Caco-2 (cell line): ENCODE results near the gene C8A. TPM values are rescaled to one million over a fixed set of nuclear protein-coding genes. Genes with fewer than 3 reads are reported as not detected.

ENCODE experiments used
- BruUV-seq: library from RNA; stranded (reverse); fragments of 400-500 nt; replicated peaks from 2 replicates; lab custom pipeline; 2021; lab: Mats Ljungman, UMichigan
- CTCF ChIA-PET: fragments of 300-600 bp; sonication (Branson Sonifier 250); formaldehyde crosslinking; loops from one replicate; lab custom pipeline; 2022; ENCODE audit warnings: antibody characterized with exemption; lab: Charles Lee
- POLR2A ChIA-PET: fragments of 300-600 bp; sonication (Branson Sonifier 250); formaldehyde crosslinking; loops from one replicate; lab custom pipeline; 2022; ENCODE audit warnings: antibody characterized with exemption; lab: Charles Lee
- DNase-seq, 2 experiments: peaks; one replicate each; pipeline versions ENCODE4 v3.0.0 to v3.0.0-alpha.2; 2020 to 2022
- H3K27me3 ChIP-seq: replicated peaks from 2 replicates; pipeline ENCODE4 v1.6.0; 2011; ENCODE audit warnings: low read length; ENCODE audit not compliant: control insufficient read depth, insufficient read depth
- H3K36me3 ChIP-seq: 2 replicates; pipeline ENCODE4 v1.5.1; 2011; ENCODE audit warnings: low read length; ENCODE audit not compliant: control insufficient read depth, insufficient read depth
- H3K4me1 ChIP-seq: fragments of 250-450 bp; sonication (Bioruptor Pico); 2 replicates; pipeline ENCODE4 v1.5.1; 2020; ENCODE audit warnings: mild to moderate bottlenecking
- H3K4me3 ChIP-seq: 2 replicates; pipeline ENCODE4 v1.5.1; 2011; ENCODE audit warnings: low read depth, mild to moderate bottlenecking, control low read depth, low read length
- H3K9me3 ChIP-seq: fragments of 250-450 bp; sonication (Bioruptor Pico); 2 replicates; pipeline ENCODE4 v1.5.1; 2020; ENCODE audit warnings: mild to moderate bottlenecking, moderate library complexity
- H3K27ac Mint-ChIP-seq: one replicate; pipeline ENCODE4 v1.8.0; 2022; ENCODE audit warnings: mixed read lengths; ENCODE audit not compliant: unreplicated experiment
- H3K27me3 Mint-ChIP-seq: one replicate; pipeline ENCODE4 v1.8.0; 2022; ENCODE audit warnings: mixed read lengths; ENCODE audit not compliant: insufficient read depth, unreplicated experiment
- H3K36me3 Mint-ChIP-seq: one replicate; pipeline ENCODE4 v1.8.0; 2022; ENCODE audit warnings: mild to moderate bottlenecking, mixed read lengths; ENCODE audit not compliant: insufficient read depth, unreplicated experiment
- H3K4me1 Mint-ChIP-seq: one replicate; pipeline ENCODE4 v1.8.0; 2022; ENCODE audit warnings: low read depth, mixed read lengths; ENCODE audit not compliant: unreplicated experiment
- H3K4me3 Mint-ChIP-seq: one replicate; pipeline ENCODE4 v1.8.0; 2022; ENCODE audit warnings: mild to moderate bottlenecking, moderate library complexity, mixed read lengths; ENCODE audit not compliant: unreplicated experiment
- H3K9me3 Mint-ChIP-seq: one replicate; pipeline ENCODE4 v1.8.0; 2022; ENCODE audit warnings: mixed read lengths; ENCODE audit not compliant: unreplicated experiment
- intact Hi-C: fragments of 100-400 bp; cut with micrococcal nuclease; formaldehyde crosslinking; loops from one replicate; pipeline ENCODE4 v1.10.0; 2022; ENCODE audit not compliant: unreplicated experiment
- total RNA-seq: library from RNA; stranded (reverse); gene quantifications from 2 replicates; pipeline ENCODE4 v1.2.3, GENCODE V29; 2022
- TF ChIP-seq, protein P1 (sequence below), 2 experiments: fragments of 200-600 bp in 1 of 2; IDR thresholded peaks; 1 replicate in 1 of 2; 2 replicates in 1 of 2; pipeline versions ENCODE4 v1.5.1 to v1.8.0; 2011 to 2022; ENCODE audit warnings: antibody characterized with exemption in 1 of 2, control low read depth in 1 of 2, inconsistent platforms in 1 of 2, low read depth in 1 of 2, low read length in 1 of 2, mild to moderate bottlenecking in 1 of 2, moderate library complexity in 1 of 2; ENCODE audit not compliant: insufficient read depth in 1 of 2, severe bottlenecking in 1 of 2, unreplicated experiment in 1 of 2

C8A gene
- total RNA-seq, 1 experiment from 2014 or later: not detected

DNA sequence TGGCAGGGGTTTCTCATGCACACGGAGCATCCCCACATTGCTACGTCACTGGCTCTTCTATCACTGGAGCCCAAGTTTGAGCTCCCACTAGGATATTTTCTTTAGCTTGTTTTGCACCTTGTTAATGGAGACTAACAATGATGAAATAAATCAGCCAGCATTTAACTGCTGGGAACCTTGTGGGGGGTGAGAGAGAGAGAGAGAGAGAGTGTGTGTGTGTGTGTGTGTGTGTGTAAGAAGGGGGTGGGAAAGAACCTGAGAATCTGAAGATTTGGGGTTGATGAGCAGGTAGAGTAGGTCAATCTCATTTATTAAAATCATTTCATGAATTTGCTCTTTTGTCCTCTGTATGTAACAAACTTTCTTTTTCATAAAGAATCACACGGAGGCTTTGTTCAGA is 110.6 kb downstream of the C8A start:
- TF ChIP-seq, protein P1, sequence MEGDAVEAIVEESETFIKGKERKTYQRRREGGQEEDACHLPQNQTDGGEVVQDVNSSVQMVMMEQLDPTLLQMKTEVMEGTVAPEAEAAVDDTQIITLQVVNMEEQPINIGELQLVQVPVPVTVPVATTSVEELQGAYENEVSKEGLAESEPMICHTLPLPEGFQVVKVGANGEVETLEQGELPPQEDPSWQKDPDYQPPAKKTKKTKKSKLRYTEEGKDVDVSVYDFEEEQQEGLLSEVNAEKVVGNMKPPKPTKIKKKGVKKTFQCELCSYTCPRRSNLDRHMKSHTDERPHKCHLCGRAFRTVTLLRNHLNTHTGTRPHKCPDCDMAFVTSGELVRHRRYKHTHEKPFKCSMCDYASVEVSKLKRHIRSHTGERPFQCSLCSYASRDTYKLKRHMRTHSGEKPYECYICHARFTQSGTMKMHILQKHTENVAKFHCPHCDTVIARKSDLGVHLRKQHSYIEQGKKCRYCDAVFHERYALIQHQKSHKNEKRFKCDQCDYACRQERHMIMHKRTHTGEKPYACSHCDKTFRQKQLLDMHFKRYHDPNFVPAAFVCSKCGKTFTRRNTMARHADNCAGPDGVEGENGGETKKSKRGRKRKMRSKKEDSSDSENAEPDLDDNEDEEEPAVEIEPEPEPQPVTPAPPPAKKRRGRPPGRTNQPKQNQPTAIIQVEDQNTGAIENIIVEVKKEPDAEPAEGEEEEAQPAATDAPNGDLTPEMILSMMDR (IDR thresholded peaks at IDR 0.05; ENCODE audit: insufficient read depth in 1 of 2, low read depth in 1 of 2, low read length in 1 of 2, severe bottlenecking in 1 of 2, unreplicated experiment in 1 of 2): no peak
- intact Hi-C loops: no loop called here
- no peak overlapping the region for H3K4me3 Mint-ChIP-seq

DNA sequence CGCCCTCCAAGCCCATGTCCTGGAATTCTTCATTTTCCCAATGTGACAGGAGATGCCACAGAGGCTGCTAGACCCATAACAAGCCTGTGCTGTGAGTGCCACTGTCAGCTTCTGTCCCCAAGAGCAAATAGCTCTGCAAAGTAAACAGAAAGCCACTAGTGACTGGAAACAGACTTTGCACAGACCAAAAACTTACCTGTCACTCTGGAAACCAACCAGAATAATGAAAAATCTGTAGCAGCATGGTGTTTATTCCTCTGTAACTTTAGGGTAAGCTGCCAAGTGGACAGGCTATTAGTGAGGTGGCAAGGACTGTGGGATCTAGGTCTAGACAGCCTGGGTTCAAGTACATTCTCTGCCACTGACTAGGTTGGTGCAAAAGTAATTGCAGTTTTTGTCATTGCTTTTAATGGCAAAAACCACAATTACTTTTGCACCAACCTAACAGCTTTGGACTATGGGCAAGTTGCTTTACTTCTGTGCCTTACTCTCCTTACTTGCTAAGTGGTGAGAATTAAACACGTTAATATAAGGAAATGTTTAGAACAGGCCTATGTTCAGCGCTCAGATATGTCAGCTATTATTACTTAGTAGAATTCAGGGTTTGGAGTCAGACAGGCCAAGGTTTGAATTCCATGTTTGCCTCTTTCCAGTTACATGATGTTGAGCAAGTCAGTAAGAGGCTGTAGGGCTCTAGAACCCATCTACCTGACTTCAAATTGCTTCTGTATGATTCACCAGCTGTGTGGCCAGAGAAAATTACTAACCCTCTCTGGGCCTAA is 111.5 kb downstream of the C8A start, which contains the start of gene C8B:
TSS of gene C8B (minus strand) at position 100 of the 782 bp plus-strand sequence. CDS start at position 33, 67 bp downstream.
- no peaks in the 10 kb centered on the region for H3K27me3 Mint-ChIP-seq
- ChIA-PET CTCF (no interaction called here), POLR2A (no interaction called here)
- peaks cover 18% of the 10 kb centered on the region for H3K4me1 Mint-ChIP-seq
- H3K27ac Mint-ChIP-seq: no peak within 1 kb of the TSS
- Histone ChIP-seq H3K36me3 (no peaks in the 10 kb centered on the region), H3K27me3 (no peaks in the 10 kb centered on the region), H3K9me3 (no peaks in the 10 kb centered on the region), H3K4me3 (no peak within 1 kb of the TSS), H3K4me1 (peaks cover 6% of the 10 kb centered on the region; the same call in 1 of the 2 replicates)
- H3K36me3 Mint-ChIP-seq: no peaks in the 10 kb centered on the region
- no peak within 1 kb of the TSS for H3K4me3 Mint-ChIP-seq
- DNase-seq: no peak
- intact Hi-C loops: no loop called here
- BruUV-seq: no TSS peak
- TF ChIP-seq, protein P1 (IDR thresholded peaks at IDR 0.05; ENCODE audit: insufficient read depth in 1 of 2, low read depth in 1 of 2, low read length in 1 of 2, severe bottlenecking in 1 of 2, unreplicated experiment in 1 of 2): no peak
- no peaks in the 10 kb centered on the region for H3K9me3 Mint-ChIP-seq

More for the DNA sequence above, 110.6 kb downstream of the C8A start:
- Histone ChIP-seq H3K9me3 (no peaks in the 10 kb centered on the region), H3K4me1 (peaks cover 2% of the 10 kb centered on the region; the same call in 1 of the 2 replicates), H3K4me3 (no peak overlapping the region), H3K27me3 (no peaks in the 10 kb centered on the region), H3K36me3 (no peaks in the 10 kb centered on the region)
- H3K27ac Mint-ChIP-seq: no peak overlapping the region
- no TSS peak for BruUV-seq
- no peaks in the 10 kb centered on the region for H3K9me3 Mint-ChIP-seq
- no peak for DNase-seq
- H3K27me3 Mint-ChIP-seq: no peaks in the 10 kb centered on the region
- CTCF ChIA-PET: no interaction called here
- no peaks in the 10 kb centered on the region for H3K36me3 Mint-ChIP-seq
- H3K4me1 Mint-ChIP-seq: peaks cover 11% of the 10 kb centered on the region
- POLR2A ChIA-PET: no interaction called here

DNA sequence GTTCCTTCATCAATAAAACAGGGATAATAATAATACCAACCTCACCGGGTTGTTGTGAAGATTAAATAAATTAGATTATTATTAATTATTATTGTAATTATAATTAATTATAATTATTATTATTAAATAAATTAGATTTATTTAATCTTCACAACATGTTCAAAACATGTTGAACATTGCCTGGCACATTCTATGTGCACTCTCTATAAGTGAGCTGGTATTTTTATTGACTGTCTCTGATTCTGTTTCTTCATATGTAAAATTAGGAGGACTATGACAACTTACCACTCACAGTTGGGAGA is 112.1 kb downstream of the C8A start:
- no TSS peak for BruUV-seq
- intact Hi-C loops: no loop called here
- no peak for DNase-seq
- TF ChIP-seq, protein P1 (IDR thresholded peaks at IDR 0.05; ENCODE audit: insufficient read depth in 1 of 2, low read depth in 1 of 2, low read length in 1 of 2, severe bottlenecking in 1 of 2, unreplicated experiment in 1 of 2): no peak
- Histone ChIP-seq H3K4me3 (no peak overlapping the region), H3K4me1 (peaks cover 6% of the 10 kb centered on the region; the same call in 1 of the 2 replicates), H3K9me3 (no peaks in the 10 kb centered on the region), H3K27me3 (no peaks in the 10 kb centered on the region), H3K36me3 (no peaks in the 10 kb centered on the region)
- ChIA-PET POLR2A (no interaction called here), CTCF (no interaction called here)
- H3K27ac Mint-ChIP-seq: no peak overlapping the region
- no peak overlapping the region for H3K4me3 Mint-ChIP-seq
- no peaks in the 10 kb centered on the region for H3K9me3 Mint-ChIP-seq
- H3K4me1 Mint-ChIP-seq: peaks cover 18% of the 10 kb centered on the region
- no peaks in the 10 kb centered on the region for H3K27me3 Mint-ChIP-seq
- no peaks in the 10 kb centered on the region for H3K36me3 Mint-ChIP-seq
